Transverse colon (tissue), 4 donors: ENCODE results near the gene CAVIN2.

Experiments used
- CTCF ChIP-seq, 5 experiments: fragments of 200-600 bp in 3 of 5; fragments of 450-650 bp in 2 of 5; sonication (generic) in 3 of 5; IDR thresholded peaks; 1 replicate in 2 of 5; 2 replicates in 3 of 5; pipeline ENCODE4 v1.5.1; 2016 to 2017; ENCODE audit warnings: antibody characterized with exemption in 5 of 5, inconsistent platforms in 3 of 5, mild to moderate bottlenecking in 2 of 5, moderate library complexity in 1 of 5
- POLR2AphosphoS5 ChIP-seq, 3 donors: sonication (generic); formaldehyde crosslinking; IDR thresholded peaks; one replicate each; pipeline ENCODE4 v1.6.1; 2016; ENCODE audit warnings: antibody characterized with exemption in 3 of 3

GRCh38 chr2:191877875-191878274 is 31.0 kb upstream of the CAVIN2 start:
- TF ChIP-seq CTCF (IDR thresholded peaks at IDR 0.05) (no peak), POLR2AphosphoS5 (IDR thresholded peaks at IDR 0.05) (no peak)
